Stimulated activated CD8-positive, alpha-beta memory T cell treated with anti-CD3 and anti-CD28 coated beads, Interleukin-7, amount 100 ng/mL, for 48 hours (primary cell): ENCODE data around the gene DHDH.

ENCODE experiments used
- DNase-seq, 2 donors: peaks; one replicate each; pipeline ENCODE4 v3.0.0-alpha.2; 2020; ENCODE audit warnings: low read depth in 1 of 2; ENCODE audit errors: extremely low read depth in 1 of 2

Gene DHDH

DNA sequence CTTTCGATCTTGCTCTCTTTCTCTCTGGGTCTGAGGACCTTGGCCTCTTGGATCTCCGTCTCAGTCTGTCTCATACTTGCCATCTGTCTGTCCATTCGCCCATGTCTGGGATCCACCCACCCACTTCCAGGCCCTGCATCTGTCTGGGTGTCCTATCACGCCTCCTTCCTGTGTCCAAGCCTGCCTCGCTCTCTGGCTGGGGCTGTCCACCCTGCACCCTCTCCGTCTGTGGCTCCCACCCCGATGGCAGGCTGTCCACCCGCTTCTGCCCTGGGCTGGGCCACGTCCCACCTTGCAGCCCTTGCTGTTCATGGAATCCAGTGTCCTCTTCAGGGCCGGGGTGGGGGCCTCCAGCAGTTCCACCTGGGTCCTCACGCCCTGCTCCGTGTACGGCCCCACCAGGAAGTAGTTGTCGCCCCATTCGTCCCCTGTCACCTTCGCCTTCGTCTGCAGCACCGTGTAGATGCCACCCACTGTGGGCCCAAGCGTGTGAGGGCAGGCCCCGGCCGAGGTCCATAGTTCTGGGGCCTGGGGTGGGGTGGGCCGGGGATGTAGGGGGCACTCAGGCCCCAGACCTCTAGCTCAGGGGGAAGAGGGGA is 57.6 kb downstream of the DHDH start:
- no peak for DNase-seq

- no peak for DNase-seq
Observed at GRCh38 chr19:48991873-48992580, 58.5 kb downstream of the DHDH start.

GRCh38 chr19:48992581-48993174 is 59.2 kb downstream of the DHDH start:
- no peak for DNase-seq

DNA sequence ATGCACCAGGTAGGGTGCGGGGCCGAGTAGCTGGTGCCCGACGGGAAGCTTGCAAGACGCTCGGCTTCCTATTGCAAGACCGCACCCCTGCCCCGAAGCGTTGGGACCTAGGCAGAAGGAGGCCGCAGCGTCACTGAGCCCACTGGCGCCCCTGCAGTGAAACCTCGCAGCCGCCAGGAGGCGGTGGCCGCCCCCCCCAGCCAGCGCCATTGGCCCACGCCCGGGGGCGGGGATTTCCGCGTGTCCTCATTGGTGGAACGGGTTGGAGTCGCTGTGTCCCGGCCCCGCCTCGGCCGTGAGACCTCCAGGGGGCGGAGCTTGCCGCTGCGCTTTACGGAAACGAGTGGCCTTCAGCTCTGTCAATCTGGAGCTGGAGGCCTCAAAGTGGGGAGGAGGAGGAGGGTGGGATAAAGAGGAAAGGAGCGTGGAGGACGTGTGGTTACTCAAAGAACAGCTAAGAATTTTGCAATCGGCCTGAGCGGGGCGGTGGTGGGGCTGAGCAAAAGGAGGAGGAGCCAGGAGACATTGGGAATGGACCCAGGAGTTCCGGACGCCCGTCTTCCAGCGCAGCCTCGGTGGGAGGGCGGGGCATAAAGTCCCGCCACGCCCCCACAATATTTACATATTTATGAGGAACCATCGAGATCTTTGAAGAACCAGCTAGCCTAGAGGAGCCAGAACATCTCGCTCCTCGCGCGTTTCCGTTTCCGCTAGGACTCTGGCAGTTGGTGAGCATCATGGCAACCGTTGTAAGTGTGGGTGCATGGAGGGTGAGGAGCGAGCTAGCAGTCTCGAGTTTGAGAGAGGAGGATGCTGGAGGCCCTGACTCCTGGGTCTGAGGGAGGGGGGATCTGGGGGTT is 59.9 kb downstream of the DHDH start, which contains the start of the genes GYS1 and RUVBL2:
Gene GYS1, minus strand, starts transcription at position 135 of the 860 bp plus-strand sequence. CDS start 197 bp downstream, outside the sequence.
Gene RUVBL2, plus strand, starts transcription at position 713 of the 860 bp plus-strand sequence. Its CDS starts 25 bp downstream, at position 738.
- peak; percentile 99 to 100 for DNase-seq

DNA sequence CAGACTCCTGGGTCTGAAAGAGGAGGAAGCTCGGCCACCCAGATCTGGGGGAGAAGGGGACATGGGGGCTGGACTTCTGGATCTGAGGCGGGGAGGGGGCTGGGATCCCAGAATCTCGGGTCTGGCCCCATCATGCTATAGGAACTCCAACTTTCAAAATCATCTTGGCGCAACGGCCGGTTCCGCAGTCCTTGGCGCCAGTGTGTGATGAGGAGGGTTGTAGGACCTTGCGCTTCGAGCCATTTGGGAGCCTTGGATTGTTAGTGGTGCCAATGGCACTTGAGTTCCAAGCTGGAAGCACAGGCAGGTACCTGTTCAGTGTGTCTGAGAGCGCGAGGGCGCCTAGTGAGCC is 60.5 kb downstream of the DHDH start:
- no peak for DNase-seq
